ENCODE data around the gene MUC5AC. TPM values are rescaled to one million over a fixed set of nuclear protein-coding genes. Genes with fewer than 3 reads are reported as not detected.

MUC5AC gene
- total RNA-seq, 1 donor: under 0.01 TPM

- no peak for DNase-seq (ENCODE audit: low read depth in 2 of 3, low spot score in 2 of 3)
Measured at GRCh38 chr11:1221848-1222311, 64.1 kb downstream of the MUC5AC start.

GRCh38 chr11:1222491-1223345 is 65.0 kb downstream of the MUC5AC start, which contains the start of gene MUC5B:
Gene MUC5B (plus strand): TSS chr11:1223066. CDS start chr11:1223124, 58 bp downstream.
- no peak for DNase-seq (ENCODE audit: low read depth in 2 of 3, low spot score in 2 of 3)

GRCh38 chr11:1223346-1224110 is 65.8 kb downstream of the MUC5AC start:
- DNase-seq (ENCODE audit: low read depth in 2 of 3, low spot score in 2 of 3): no peak

GRCh38 chr11:1224111-1224490 is 66.3 kb downstream of the MUC5AC start:
- DNase-seq (ENCODE audit: low read depth in 2 of 3, low spot score in 2 of 3): no peak

- DNase-seq (ENCODE audit: low read depth in 2 of 3, low spot score in 2 of 3): no peak
Measured at GRCh38 chr11:1224491-1225385, 67.0 kb downstream of the MUC5AC start.

- no peak for DNase-seq (ENCODE audit: low read depth in 2 of 3, low spot score in 2 of 3)
Measured at GRCh38 chr11:1225386-1226225, 67.9 kb downstream of the MUC5AC start.

- DNase-seq (ENCODE audit: low read depth in 2 of 3, low spot score in 2 of 3): no peak
Measured at GRCh38 chr11:1226226-1226985, 68.7 kb downstream of the MUC5AC start.

- no peak for DNase-seq (ENCODE audit: low read depth in 2 of 3, low spot score in 2 of 3)
Measured at GRCh38 chr11:1226986-1227550, 69.3 kb downstream of the MUC5AC start.

GRCh38 chr11:1227551-1228100 is 69.9 kb downstream of the MUC5AC start:
- DNase-seq (ENCODE audit: low read depth in 2 of 3, low spot score in 2 of 3): no peak

- no peak for DNase-seq (ENCODE audit: low read depth in 2 of 3, low spot score in 2 of 3)
Measured at GRCh38 chr11:1228101-1228821, 70.5 kb downstream of the MUC5AC start.

- no peak for DNase-seq (ENCODE audit: low read depth in 2 of 3, low spot score in 2 of 3)
Measured at GRCh38 chr11:1228921-1229451, 71.2 kb downstream of the MUC5AC start.

- DNase-seq (ENCODE audit: low read depth in 2 of 3, low spot score in 2 of 3): no peak
Measured at GRCh38 chr11:1229471-1230120, 71.8 kb downstream of the MUC5AC start.

- no peak for DNase-seq (ENCODE audit: low read depth in 2 of 3, low spot score in 2 of 3)
Measured at GRCh38 chr11:1230121-1230455, 72.3 kb downstream of the MUC5AC start.

- DNase-seq (ENCODE audit: low read depth in 2 of 3, low spot score in 2 of 3): no peak
Measured at GRCh38 chr11:1230456-1231395, 73.0 kb downstream of the MUC5AC start.

- no peak for DNase-seq (ENCODE audit: low read depth in 2 of 3, low spot score in 2 of 3)
Measured at GRCh38 chr11:1231396-1232020, 73.8 kb downstream of the MUC5AC start.

Data from hematopoietic multipotent progenitor cell (in vitro differentiated cells).